Activated gamma-delta T cell (primary cell): ENCODE results near the gene MOGAT3.
"Not testable (repeated sequence)": the region's sequence is repeated elsewhere in the genome, so short reads cannot be mapped to it uniquely, and the experiment has no call there.

Source experiments
- DNase-seq: peaks from one replicate; lab custom pipeline; 2025; lab: John Stamatoyannopoulos, UW

MOGAT3 gene

DNA sequence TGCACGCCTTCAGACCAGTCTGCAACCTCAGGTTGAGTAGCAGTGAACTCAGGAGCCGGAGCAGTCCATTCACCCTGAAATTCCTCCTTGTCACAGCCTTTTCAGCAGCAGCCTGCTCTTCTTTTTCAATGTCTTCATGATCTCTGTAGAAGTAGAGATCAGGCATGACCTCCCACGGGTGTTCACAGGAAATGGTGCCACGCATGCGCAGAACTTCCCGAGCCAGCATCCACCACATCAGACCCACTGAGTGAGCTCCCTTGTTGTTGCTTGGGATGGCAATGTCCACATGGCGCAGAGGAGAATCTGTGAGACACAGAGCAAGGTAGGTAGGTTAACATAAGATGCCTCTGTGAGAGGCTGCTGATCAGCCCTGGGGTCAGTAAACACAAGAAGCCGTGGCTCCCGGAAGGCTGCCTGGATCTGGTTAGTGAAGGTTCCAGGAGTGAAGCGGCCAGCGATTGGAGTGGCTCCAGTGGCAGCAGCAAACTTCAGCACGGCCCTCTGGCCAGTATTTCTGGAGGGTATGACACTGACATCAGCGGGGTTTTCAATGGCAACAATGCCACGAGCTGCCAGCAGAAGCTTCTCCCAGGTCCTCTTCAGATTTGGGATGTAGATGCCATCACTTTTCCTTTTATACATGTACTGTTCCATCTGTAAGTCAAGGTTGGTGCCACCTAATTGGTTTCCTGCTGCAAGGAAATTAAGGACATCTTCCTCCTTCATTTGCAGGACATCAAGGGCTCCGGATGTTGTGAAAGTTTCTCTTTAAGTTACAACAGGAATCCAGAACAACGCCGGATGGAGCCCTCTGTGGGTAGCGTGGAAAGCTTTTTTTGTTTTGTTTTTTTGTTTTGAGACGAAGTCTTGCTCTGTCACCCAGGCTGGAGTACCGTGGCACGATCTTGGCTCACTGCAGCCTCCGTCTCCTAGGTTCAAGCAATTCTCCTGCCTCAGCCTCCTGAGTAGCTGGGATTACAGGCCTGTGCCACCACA lies 3.2 kb upstream of the MOGAT3 start:
- DNase-seq: not testable (repeated sequence)

DNA sequence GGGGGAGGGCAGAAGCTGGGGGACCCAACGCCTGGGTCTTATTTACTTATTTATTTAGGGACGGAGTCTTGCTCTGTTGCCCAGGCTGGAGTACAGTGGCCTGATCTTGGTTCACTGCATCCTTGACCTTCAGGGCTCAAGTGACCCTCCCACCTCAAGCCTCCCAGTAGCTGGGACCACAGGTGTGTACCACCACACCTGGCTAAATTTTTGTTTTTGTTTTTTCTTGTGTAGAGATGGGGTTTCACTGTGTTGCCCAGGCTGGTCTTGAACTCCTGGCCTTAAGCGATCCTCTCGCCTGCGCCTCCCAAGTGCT lies 1.7 kb upstream of the MOGAT3 start:
- no peak for DNase-seq

DNA sequence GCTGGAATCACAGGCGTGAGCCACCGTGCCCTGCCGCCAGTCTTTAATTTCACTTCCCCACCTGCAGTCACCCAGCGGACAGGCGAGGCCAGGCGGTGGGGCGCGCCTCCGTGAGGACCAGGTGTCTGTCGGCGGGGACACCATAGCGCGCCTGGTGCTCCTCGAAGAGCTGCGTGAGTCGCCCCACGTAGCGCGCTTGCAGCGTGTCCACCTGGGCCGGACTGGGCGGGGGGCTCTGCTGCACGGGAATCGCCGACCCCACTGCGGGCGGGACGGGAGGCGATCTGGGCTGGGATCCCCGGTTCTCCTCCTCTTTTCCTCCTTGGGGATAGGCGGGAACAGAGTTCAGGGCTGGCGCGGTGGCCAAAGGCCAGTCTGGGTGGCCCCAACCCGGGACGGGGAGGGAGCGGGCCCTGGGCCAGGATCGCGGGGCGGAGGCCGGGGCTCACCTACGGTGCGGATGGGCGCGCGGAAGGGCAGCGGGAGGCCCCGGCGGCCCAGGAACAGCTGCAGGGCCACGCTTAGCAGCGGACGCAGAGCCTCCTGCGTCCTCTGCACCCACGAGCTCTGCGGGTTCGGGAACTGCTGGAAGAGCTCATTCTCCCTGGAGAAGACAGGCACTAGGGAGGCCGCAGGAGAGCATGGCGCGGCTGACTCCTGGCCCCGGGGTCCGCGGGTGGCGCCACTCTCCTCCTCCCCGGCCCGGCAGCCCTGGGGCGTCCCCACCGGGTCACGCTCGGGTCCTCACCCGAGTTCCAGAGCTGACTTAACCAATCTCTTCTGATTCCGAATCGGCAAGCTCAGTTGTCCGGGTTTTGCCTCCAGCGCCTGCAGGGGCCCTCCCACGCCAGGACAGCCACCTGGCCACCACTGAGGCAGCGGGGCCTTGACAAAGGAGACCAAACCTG lies 1.1 kb upstream of the MOGAT3 start:
- DNase-seq: no peak

DNA sequence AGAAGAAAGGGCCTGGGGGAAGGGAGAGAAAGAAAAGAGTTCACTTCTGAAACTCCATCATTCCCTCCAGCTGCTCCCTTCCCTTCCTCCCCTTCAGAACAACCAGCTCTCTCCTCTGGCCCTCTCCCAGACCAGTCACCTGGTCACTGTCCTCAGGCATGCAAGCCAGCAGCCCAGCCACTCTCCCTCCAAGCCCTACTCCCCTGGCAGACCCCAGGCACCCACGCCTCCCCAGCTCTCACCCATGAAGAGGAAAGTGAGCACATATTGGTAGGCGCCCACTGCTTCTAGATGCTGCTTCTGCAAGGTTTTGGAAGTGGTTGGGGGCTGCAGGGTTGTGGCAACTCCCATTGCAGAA lies 353 bp downstream of the MOGAT3 start:
- DNase-seq: no peak

DNA sequence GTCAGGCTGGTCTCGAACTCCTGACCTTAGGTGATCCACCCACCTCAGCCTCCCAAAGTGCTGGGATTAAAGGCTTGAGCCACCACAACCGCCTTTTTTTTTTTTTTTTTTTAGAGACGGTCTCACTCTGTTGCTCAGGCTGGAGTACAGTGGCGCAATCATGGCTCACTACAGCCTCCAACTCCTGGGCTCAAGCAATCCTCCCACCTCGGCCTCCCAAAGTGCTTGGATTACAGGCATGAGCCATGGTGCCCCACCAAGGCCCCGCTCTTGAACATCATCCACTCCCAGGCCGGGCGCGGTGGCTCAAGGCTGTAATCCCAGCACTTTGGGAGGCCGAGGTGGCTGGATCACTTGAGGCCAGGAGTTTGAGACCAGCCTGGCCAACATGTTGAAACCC lies 1.3 kb downstream of the MOGAT3 start:
- DNase-seq: not testable (repeated sequence)

DNA sequence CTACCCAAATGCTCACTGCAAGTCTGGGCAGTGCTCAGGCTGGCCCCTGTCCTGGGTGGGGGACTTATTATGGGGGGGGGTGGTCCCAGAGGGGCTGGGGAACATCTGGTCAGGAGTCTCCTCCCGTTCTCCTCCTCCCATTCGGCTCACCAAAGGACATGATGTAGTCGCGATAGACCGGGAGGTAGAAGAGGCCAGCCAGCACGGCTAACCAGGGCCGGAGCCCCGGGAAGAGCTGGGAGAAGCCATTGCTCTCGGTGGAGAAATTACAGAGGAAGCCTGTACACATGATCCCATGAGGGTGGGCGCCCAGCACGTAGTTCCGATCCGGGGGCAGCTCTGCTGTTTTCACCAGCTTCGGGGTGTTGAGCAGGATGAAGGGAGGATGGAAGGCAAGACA lies 2.4 kb downstream of the MOGAT3 start:
- no peak for DNase-seq

DNA sequence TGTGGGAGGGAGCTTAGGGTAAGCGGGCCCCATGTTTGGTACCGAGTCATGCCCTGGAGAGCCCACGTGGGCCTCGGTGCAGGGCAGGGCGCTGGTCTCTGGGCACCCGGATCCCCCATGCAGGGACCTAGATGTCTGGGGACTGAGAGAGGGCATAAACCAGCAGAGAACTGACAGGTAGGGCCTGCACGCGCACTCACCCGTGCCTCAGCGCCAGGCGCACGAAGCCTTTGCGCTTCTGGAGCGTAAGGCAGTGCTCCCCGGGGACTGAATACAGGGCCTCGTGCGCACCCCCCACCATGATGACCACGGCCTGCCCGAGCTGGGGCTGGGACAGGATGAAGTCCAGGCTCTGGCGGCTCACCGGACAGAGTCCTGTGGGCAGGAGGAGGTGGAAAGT lies 2.8 kb downstream of the MOGAT3 start:
- DNase-seq: no peak

DNA sequence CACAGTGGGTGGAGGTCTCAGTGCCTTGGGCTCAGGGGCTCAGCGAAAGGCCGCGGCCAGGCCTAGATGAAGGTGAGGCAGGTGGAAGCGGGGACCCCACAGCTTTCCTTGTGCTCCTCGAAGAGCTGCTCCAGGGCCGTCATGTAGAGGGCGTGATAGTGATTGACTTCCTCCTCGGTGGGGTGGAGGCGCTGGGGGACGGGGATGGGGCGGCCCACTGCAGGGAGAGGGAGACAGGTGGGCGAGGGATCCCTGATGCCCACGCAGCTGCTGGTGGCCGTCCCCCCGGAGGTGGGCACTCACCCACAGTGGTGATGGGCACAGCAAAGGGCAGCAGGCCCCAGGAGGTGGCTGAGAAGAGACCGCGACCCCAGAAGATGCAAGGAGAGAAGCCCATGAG lies 5.0 kb downstream of the MOGAT3 start:
- DNase-seq: no peak

DNA sequence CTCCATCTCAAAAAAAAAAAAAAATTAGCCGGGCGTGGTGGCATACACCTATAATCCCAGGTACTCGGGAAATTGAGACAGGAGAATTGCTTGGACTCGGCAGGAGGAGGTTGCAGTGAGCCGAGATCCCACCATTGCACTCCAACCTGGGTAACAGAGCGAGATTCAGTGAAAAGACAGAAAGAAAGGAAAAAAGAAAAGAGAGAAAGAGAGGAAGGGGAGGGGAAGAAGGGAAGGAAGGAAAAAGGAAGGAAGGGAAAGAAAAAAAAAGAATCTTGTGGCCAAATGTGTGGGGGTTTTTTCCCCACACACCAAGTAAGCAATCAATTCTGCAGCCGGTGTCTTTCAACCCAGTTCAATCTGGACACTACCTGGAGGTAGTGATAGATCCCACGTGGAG lies 11.7 kb downstream of the MOGAT3 start:
- no peak for DNase-seq

DNA sequence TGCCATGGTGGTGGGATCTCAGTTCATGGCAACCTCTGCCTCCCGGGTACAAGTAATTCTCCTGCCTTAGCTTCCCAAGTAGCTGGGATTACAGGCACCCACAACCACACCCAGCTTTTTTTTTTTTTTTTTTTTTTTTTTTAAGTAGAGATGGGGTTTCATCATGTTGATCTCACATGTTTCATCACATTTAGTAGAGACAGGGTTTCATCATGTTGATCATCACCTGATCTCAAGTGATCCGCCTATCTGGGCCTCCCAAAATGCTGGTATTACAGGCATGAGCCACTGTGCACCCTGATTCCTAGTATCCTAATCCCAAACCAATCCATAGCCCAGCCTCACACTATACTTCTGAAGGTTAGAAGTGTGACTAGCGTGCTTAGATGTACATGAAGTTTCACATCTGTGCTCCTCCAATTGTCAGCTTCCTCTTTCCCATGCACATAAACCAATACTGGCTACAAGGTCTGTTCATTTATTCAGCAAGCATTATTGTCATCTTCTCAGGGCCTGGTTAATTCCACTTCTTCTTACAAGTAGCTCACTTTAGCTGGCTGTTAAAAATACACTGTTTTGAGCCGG lies 13.9 kb downstream of the MOGAT3 start:
- no peak for DNase-seq

DNA sequence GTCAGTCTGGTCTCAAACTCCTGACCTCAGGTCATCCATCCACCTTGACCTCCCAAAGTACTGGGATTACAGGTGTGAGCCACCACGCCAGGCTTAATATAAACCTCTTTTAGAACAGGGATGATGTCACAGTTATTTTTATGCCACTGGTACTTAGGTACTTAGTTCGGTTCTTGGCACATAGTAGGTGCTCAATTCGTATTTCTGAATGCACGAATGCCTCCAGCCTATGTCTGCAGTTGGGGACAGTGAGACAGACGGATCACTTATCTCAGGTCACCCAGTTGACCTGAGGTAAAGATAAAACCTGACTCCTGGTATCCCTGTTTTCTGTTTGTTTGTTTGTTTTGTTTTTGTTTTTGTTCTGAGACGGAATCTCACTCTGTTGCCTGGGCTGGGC lies 14.6 kb downstream of the MOGAT3 start:
- no peak for DNase-seq

DNA sequence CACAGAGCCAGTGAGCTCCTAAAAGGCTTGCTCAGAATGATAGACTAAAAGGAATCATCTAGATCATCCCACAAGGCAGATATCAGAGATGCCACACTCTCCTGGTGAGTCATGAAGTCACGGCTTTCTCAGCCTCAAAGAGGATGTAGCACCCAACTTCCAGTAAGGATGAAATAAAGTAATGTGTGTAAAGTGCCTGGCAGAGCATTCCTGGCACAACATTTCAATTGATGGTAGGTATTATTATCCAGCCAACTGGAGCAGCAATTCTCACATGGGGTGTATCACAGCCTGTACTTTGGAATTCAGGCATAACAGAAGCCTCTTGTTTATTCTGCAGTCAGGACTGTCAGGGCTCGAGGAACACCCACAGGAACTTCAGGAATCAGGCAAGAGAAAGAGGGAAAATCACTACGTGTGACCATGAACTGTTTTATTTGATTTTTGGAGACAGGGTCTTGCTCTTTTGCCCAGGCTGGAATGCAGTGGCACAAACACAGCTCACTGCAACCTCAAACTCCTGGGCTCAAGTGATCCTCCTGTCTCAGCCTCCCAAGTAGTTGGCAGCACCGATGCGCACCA lies 15.5 kb downstream of the MOGAT3 start:
- no peak for DNase-seq

DNA sequence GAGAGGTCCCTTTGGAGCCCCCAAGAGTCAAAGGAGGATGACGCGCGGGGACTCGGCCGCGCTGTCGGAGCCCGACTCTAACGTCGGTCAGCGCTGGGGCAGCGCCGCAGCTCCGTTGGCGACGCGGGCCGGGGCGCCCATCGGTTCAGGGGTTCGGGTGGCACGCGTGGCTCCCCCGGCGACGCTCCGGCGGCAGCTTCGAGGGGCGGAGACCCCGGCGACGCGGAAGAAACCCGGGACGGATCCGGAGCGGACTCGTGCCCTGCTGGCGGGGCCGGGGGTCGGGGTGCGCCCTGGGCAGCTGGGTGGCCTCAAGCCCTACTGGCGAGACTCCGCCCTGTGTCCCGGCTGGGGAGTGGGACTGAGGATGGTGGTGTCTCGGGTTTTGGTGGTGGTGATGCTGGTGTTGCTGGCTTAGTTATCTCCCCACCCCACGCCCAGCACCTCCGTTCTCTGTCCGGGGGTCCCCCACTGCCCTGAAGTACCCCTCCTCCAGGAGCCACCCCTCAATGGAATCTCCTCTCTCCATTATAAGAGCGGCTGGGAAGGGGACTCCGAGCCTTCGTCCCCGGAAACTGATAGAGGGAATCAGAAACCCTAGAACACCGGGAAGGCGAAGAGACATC lies 20.6 kb downstream of the MOGAT3 start, which contains the start of gene NAT16:
TSS of gene NAT16 (minus strand) at position 164 of the 626 bp plus-strand sequence. CDS start 5,486 bp downstream, outside the sequence.
- no peak for DNase-seq

DNA sequence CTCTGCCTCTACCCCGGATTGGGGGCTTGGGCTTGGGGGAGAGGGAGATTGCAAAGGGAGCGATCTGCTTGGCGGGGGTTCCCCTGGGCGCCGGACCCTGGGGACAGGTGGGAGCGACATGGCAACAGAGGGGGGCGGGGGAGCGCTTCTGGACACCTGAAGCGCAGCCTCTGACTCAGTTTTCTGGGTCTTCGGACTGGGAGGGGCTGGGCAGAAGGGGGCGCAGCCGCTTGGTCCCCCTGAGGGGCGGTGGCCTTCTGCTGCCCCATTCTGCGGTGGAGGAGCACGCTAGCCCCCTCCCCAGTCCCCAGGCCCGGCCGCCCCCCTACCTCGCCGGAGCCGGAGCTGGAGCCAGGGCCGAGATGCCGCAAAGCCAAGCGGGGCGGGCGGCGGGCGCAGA lies 21.1 kb downstream of the MOGAT3 start:
- DNase-seq: no peak

DNA sequence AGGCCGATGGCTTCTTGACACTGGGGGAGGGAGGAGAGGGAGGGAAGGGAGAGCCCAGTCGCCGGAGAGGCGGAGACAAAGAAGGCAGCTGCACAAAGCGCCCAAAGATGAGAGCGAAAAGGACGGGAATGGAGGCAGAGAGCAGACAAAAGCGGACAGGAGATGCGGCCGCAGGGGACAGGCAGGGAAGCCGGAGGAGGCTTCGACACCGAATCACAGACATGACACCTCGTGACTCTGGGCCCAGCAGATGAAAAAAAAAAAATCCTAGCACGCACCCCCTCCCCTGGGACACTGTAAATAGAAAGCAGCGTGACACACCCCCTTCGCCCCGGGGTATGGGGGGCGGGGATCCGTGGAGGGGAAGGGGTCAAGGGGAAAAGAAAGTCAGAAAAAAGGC lies 21.7 kb downstream of the MOGAT3 start:
- DNase-seq: no peak

DNA sequence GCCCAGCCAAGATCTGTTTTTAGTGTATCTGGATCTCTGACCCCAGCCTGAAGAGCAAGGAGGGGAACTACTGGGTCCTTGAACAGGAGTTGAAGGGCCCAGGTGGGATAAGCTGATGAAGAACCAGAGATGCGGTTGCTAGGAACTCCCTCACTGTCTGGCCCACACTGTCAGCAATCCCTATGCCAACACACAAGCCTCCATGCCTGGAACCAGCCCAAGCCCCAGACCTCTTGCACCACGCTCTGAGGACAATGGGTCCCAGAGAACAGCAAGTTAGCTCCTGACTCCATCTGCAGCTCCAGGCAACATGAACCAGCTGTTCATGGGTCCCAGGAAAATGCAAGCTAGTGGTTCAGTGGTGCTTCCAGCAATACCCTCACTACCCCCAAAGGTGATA lies 23.2 kb downstream of the MOGAT3 start:
- no peak for DNase-seq

DNA sequence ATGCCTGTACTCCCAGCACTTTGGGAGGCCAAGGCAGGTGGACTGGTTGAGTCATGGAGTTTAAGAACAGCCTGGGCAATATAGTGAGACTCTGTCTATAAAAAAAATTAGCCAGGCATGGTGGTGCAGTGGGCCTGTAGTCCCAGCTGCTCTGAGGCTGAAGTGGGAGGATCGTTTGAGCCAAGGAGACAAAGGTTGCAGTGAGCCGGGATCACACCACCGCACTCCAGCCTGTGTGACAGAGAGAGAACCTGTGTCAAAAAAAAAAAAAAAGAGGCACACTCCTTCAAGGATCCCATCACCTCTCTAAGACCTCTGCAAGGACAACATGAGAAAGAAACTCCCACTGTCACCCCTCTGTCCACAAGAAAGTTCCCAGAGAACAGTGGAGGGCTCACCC lies 25.2 kb downstream of the MOGAT3 start:
- no peak for DNase-seq

DNA sequence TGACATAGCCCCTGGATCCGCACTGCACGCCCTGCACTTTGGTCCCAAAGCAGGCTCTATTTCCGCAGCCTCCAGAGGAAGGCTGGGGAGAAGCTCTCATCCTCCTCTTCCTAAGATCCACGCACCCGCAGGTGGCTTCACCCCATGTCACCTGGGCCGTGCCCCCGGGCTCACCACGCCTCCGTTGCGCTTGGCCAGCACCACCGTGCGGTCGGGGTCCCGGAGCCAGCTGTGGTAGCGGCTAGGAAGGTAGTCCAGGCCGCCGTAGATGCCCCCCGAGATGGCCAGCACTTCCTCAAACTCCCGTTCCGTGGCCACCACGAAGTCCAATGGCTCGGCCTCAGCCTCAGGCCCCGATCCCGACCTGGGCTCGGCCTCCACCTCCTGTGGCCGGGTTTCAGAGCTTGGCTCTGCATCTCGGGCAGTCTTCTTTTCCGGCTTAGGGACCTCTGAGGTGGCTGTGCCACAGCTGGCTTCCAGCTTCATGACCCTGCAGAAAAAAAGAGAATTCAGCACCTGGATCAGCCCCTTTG lies 26.4 kb downstream of the MOGAT3 start:
- DNase-seq: no peak

DNA sequence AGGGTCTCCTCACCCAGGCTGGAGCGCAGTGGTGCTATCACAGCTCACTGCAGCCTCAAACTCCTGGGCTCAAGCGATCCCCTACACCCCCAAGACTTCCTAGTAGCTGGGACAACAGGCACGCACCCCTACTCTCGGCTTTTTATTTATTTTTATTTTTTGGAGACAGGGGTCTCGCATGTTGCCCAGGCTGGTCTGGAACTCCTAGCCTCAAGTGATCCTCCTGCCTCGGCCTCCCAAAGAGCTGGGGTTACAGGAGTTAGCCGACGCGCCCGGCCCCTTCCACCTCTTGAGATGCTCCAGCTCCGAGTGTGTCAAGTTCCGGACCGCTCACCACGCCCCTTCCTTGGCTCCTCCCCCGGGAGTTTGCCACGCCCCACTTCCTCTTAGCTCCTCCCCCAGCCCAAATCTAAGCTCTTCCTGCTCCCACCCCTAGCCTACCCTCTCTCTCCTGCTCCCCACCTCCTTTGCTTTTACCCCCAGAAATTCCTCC lies 27.0 kb downstream of the MOGAT3 start:
- no peak for DNase-seq

DNA sequence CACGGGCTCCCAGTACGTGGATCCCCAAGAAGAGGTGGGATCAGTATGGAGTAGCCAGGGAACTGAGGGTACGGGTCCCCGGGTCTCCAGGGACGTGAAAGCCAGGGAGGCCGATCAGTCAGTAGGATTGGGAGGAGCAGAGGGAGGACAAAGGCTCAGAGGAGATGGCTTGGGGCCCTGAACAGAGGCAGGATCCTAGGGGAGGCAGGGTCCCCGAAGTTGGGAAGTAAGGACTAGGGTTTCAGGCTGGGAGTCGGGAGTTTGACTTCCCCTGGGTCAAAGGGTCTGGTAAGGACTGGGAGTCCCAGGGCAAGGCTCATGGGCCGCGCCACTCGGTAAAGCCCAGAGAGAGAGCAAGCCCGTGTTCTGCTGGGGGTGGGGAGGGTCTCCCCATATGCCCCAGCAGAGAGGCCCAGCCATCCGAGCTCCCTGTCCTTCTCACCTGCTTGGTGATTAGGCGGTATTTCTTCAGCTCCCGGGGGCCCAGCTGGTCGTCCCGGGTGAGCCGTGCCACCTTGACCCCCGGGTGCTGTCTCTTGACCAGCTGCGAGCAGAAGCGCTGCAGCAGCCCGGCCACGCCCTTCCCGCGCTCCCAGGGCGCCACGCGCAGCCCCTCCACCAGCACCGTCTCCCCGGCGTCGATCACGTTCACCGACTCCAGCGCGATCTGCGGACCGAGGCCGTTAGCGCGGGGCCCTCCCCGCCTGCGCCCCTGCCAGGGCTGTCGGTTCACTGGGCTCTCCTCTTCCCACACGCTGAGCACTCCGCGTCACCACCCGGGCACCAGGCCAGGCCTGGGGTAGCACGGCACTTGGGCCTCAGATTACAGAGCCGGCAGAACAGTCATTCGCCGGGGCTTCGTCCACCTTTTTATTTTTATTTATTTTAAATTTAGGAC lies 27.7 kb downstream of the MOGAT3 start:
- DNase-seq: no peak
